Retina (tissue), 1 donor: ENCODE data around the gene ARHGEF7.
"Not testable (repeated sequence)": the region's sequence is repeated elsewhere in the genome, so short reads cannot be mapped to it uniquely, and the experiment has no call there.

Experiments
- DNase-seq: peaks from one replicate; pipeline ENCODE4 v3.0.0-alpha.2; 2016

Gene ARHGEF7

GRCh38 chr13:111115061-111115964, at the start of gene ARHGEF7:
Gene ARHGEF7 (plus strand): TSS chr13:111115310. CDS start chr13:111115527, 217 bp downstream.
- peak; percentile 60 for DNase-seq

- no peak for DNase-seq
Measured at GRCh38 chr13:111065698-111066097, 49.4 kb upstream of the ARHGEF7 start.

- peak; percentile 54 for DNase-seq
Measured at GRCh38 chr13:111066544-111066943, 48.6 kb upstream of the ARHGEF7 start.

GRCh38 chr13:111068009-111068350, 47.1 kb upstream of the ARHGEF7 start:
- no peak for DNase-seq

GRCh38 chr13:111071120-111071519, 44.0 kb upstream of the ARHGEF7 start:
- DNase-seq: not testable (repeated sequence)

GRCh38 chr13:111071526-111071925, 43.6 kb upstream of the ARHGEF7 start:
- not testable (repeated sequence) for DNase-seq

- DNase-seq: no peak
Measured at GRCh38 chr13:111074826-111075225, 40.3 kb upstream of the ARHGEF7 start.

GRCh38 chr13:111076155-111077013, 38.7 kb upstream of the ARHGEF7 start:
- no peak for DNase-seq

- DNase-seq: no peak
Measured at GRCh38 chr13:111079375-111079774, 35.7 kb upstream of the ARHGEF7 start.

- no peak for DNase-seq
Measured at GRCh38 chr13:111080642-111081041, 34.5 kb upstream of the ARHGEF7 start.

- no peak for DNase-seq
Measured at GRCh38 chr13:111082240-111082639, 32.9 kb upstream of the ARHGEF7 start.

- DNase-seq: not testable (repeated sequence)
Measured at GRCh38 chr13:111082769-111083168, 32.3 kb upstream of the ARHGEF7 start.

- not testable (repeated sequence) for DNase-seq
Measured at GRCh38 chr13:111083693-111084092, 31.4 kb upstream of the ARHGEF7 start.

GRCh38 chr13:111090169-111090568, 24.9 kb upstream of the ARHGEF7 start:
- DNase-seq: no peak

- no peak for DNase-seq
Measured at GRCh38 chr13:111092685-111093084, 22.4 kb upstream of the ARHGEF7 start.

- no peak for DNase-seq
Measured at GRCh38 chr13:111093136-111093535, 22.0 kb upstream of the ARHGEF7 start.

- DNase-seq: no peak
Measured at GRCh38 chr13:111093634-111094033, 21.5 kb upstream of the ARHGEF7 start.

GRCh38 chr13:111095031-111095840, 19.9 kb upstream of the ARHGEF7 start:
- DNase-seq: no peak

GRCh38 chr13:111095911-111096501, 19.1 kb upstream of the ARHGEF7 start:
- no peak for DNase-seq

GRCh38 chr13:111099290-111099689, 15.8 kb upstream of the ARHGEF7 start:
- no peak for DNase-seq

GRCh38 chr13:111110054-111110453, 5.1 kb upstream of the ARHGEF7 start:
- DNase-seq: no peak

- DNase-seq: peak; percentile 23
Measured at GRCh38 chr13:111111376-111111937, 3.7 kb upstream of the ARHGEF7 start.
